DOHH2 (cell line): ENCODE measurements around the gene PCAT7.
A peak's percentile ranks its signal among the peaks of the same experiment; 100 is the strongest.

ENCODE experiments used
- CTCF ChIP-seq: fragments of 200-600 bp; sonication (generic); IDR thresholded peaks from one replicate; pipeline ENCODE4 v1.5.1; 2014; ENCODE audit warnings: antibody characterized with exemption, mild to moderate bottlenecking, low read depth, low read length; ENCODE audit not compliant: poor library complexity, severe bottlenecking
- EZH2phosphoT487 ChIP-seq: fragments of 200-600 bp; sonication (generic); IDR thresholded peaks from 2 replicates; pipeline ENCODE4 v1.6.1; 2017; ENCODE audit warnings: borderline replicate concordance, mild to moderate bottlenecking, antibody characterized with exemption, low read length, moderate library complexity, mixed read lengths

GRCh38 chr9:94603259-94604160 lies 48.6 kb downstream of the PCAT7 start:
- TF ChIP-seq CTCF (peak; percentile 85), EZH2phosphoT487 (no peak)
